Measurements from ENCODE around the gene P2RY4. TPM values are rescaled to one million over a fixed set of nuclear protein-coding genes. Genes with fewer than 3 reads are reported as not detected.
"Not testable (repeated sequence)": the region's sequence is repeated elsewhere in the genome, so short reads cannot be mapped to it uniquely, and the experiment has no call there.

Gene P2RY4
- total RNA-seq, 8 experiments from 2014 or later: 0.11 to 1.2 (median 0.26) TPM; not detected in 2

DNA sequence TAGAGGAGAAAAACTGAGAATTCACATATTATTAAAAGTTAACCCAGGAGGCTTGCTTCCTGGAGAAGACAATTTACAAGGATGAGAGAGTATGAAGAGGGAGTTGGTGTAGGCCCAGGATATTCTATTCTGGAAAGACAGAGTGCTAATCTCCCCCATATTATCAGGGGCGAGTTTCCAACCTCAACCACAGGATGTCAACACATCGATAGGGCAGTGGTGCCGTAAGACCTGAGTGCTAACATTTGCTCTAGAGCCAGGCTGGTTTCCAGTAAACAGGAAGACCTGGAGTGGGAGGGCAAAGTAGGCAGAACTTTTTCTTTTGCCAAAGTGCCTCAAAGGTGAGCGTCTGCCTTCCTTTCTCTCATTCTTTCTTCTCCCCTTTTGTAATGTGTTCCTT, 28.3 kb downstream of the P2RY4 start:
- no peaks in the 10 kb centered on the region for H3K4me1 ChIP-seq (replicated peaks in 1 of 2)
- 48 to 71% methylated on average over 1 to 4 of the region's 4 CpGs; no CpG with 5 or more reads in 8 of the 10 experiments for WGBS, 10 experiments
- ATAC-seq (replicated peaks in 6 of 8): no peak
- no peak overlapping the region for H3K27ac ChIP-seq
- in situ Hi-C loops (cut with MboI; ENCODE audit: low pct_unique_long_range_greater_than_20kb in 2 of 9, low sequenced_read_pairs in 9 of 9, unreplicated experiment in 9 of 9): no loop called here
- no peak overlapping the region for H3K4me3 ChIP-seq

DNA sequence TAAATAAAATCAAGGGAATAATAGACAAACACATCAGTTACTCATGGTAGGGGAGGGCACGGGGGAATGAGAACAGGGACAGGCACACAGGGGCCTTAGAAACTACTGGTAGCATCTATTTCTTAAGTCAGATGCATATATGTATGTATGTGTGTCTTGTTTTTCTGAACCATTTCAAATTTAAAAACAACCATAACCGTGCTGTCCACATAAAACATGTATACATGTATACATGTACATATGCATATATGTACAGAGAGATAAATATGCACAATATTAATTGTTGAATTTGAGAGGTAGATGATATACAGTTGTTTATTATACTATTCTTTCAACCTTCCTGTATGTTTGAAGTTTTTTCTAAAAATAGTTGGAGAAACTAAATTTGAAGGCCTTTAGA, 33.3 kb downstream of the P2RY4 start:
- ATAC-seq (replicated peaks in 6 of 8): peak in 2 of 8 experiments; percentile 23 to 94
- WGBS, 10 experiments: 57% methylated on average over 1 of the region's 2 CpGs; no CpG with 5 or more reads in 9 of the 10 experiments
- Histone ChIP-seq H3K27ac (no peak overlapping the region), H3K4me3 (no peak overlapping the region), H3K4me1 (replicated peaks in 1 of 2) (no peaks in the 10 kb centered on the region)
- in situ Hi-C loops (cut with MboI; ENCODE audit: low pct_unique_long_range_greater_than_20kb in 2 of 9, low sequenced_read_pairs in 9 of 9, unreplicated experiment in 9 of 9): no loop called here

DNA sequence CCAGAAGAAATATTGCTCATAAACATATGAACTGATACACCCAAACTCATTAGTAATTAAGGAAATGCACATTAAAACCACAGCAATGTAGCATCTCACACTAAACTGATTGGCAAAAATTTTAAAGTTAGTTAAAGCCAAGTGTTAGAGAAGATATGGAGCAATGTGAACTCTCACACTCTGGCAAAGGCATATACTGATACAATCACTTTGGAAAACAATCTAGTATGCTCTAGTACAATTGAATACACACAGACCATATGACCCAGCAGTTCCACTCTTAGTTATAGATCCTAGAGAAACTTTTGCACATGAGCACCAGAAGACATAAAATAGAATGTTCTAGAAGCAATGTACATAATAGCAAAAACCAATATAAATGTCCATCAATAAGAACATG, 34.0 kb downstream of the P2RY4 start:
- in situ Hi-C loops (cut with MboI; ENCODE audit: low pct_unique_long_range_greater_than_20kb in 2 of 9, low sequenced_read_pairs in 9 of 9, unreplicated experiment in 9 of 9): no loop called here
- H3K4me3 ChIP-seq: no peak overlapping the region
- H3K27ac ChIP-seq: no peak overlapping the region
- peak in 1 of 8 experiments; percentile 17 for ATAC-seq (replicated peaks in 6 of 8)
- no peaks in the 10 kb centered on the region for H3K4me1 ChIP-seq (replicated peaks in 1 of 2)

DNA sequence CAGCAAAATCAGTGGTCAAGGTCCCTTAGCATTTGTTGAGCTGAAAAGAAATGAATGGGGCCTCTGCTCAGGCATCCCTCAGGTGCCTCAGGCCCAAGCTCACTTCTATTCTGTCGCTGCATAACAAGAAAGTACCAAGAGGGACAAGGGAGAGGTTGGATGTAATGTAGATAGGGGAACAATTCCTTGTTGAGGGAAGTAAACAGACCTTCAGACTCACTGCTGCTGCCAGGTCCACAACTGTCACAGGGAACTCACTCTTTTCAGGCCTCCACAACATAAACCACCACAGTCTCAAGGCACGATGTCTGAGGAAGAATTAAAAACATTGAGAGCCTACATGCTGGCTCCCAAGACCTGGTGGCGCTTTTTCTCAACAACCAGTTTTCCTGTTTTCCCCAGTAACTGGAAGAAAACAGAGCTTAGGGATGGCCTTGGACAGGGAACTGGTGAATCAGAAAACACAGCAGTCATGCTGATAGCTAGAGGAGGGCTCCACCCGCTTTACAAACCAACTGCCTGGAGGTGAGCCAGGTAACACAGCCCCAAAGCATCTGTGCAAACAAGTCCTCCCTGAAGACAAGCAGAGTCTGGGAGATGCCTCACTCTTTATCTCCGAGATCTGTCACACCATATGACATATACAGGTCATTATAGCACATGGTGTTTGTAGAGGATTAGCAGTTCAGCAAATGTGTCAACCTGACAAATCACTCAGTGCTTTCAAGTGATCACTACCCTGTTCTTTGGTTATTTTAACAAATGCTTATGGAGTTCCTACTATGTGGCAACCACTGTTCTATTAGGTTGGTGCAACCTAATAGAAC, 39.9 kb downstream of the P2RY4 start:
- in situ Hi-C loops (cut with MboI; ENCODE audit: low pct_unique_long_range_greater_than_20kb in 2 of 9, low sequenced_read_pairs in 9 of 9, unreplicated experiment in 9 of 9): no loop called here
- Histone ChIP-seq H3K27ac (no peak overlapping the region), H3K4me3 (no peak overlapping the region), H3K4me1 (replicated peaks in 1 of 2) (no peaks in the 10 kb centered on the region)
- 30 to 90% (median 65%) methylated on average over 1 to 3 of the region's 5 CpGs; no CpG with 5 or more reads in 7 of the 10 experiments for WGBS, 10 experiments
- ATAC-seq (replicated peaks in 6 of 8): peak in 4 of 8 experiments; percentile 91 to 98 (median 98)

DNA sequence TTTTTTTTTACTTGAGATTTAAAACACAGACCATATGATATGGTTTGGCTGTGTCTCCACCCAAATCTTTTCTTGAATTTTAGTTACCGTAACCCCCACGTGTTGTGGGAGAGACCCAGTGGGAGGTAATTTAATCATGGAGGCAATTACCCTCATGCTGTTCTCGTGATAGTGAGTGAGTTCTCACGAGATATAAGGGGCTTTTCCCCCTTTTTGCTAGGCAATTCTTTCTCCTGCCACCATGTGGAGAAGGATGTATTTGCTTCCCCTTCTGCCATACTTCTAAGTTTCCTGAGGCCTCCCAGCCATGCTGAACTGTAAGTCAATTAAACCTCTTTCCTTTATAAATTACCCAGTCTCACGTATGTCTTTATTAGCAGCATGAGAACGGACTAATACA, 50.4 kb downstream of the P2RY4 start:
- in situ Hi-C loops (cut with MboI; ENCODE audit: low pct_unique_long_range_greater_than_20kb in 2 of 9, low sequenced_read_pairs in 9 of 9, unreplicated experiment in 9 of 9); H3K4me3 ChIP-seq; H3K27ac ChIP-seq; ATAC-seq (replicated peaks in 6 of 8); H3K4me1 ChIP-seq (replicated peaks in 1 of 2): not testable (repeated sequence)
- 0 to 50% (median 29%) methylated on average over 1 to 6 of the region's 6 CpGs; no CpG with 5 or more reads in 4 of the 10 experiments for WGBS, 10 experiments

DNA sequence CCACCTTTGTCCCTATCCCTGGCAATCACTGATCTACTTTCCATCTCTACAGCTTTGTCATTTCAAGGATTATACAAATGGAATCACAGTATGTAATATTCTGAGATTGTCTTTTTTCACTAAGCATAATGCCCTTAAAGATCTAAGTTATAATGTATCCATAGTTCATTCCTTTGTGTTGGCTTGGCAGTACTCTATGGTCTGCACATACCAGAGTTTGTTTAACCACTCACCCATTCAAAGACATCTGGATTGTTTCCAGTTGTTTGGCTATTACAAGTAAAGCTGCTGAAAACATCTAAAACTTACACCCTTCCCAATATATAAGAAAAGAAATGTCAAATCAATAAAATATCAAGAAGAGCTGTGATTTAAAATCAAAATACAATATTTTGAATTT, 51.5 kb downstream of the P2RY4 start:
- in situ Hi-C loops (cut with MboI; ENCODE audit: low pct_unique_long_range_greater_than_20kb in 2 of 9, low sequenced_read_pairs in 9 of 9, unreplicated experiment in 9 of 9): no loop called here
- Histone ChIP-seq H3K4me1 (replicated peaks in 1 of 2) (no peaks in the 10 kb centered on the region), H3K4me3 (no peak overlapping the region), H3K27ac (no peak overlapping the region)
- ATAC-seq (replicated peaks in 6 of 8): peak in 1 of 8 experiments; percentile 40

Other genes with a start within 250 kb of the P2RY4 start
- under 1 TPM in 3 of 8 experiments, not detected in 5; 0.05 to 0.77 (median 0.14) TPM for gene AWAT2, start 210.3 kb downstream of the P2RY4 start, total RNA-seq
- gene OTUD6A, start 197.7 kb downstream of the P2RY4 start, total RNA-seq: under 1 TPM in 2 of 8 experiments, not detected in 6; 0.22 to 0.24 TPM
- gene IGBP1, start 126.8 kb downstream of the P2RY4 start, total RNA-seq: 10 to 100 TPM; 41.1 to 94.4 (median 57.1) TPM
- under 1 TPM in 1 of 8 experiments, not detected in 7; 0.24 TPM for gene DGAT2L6, start 82.7 kb downstream of the P2RY4 start, total RNA-seq
- not detected for gene AWAT1, start 25.5 kb downstream of the P2RY4 start, total RNA-seq
- 1 to 10 TPM in 2 of 8 experiments, under 1 TPM in 1, not detected in 5; 1.00 to 2.7 (median 1.1) TPM for gene ARR3, start 8.1 kb upstream of the P2RY4 start, total RNA-seq
- gene RAB41, start 22.0 kb upstream of the P2RY4 start, total RNA-seq: 1 to 10 TPM in 1 of 8 experiments, under 1 TPM in 4, not detected in 3; 0.18 to 1.4 (median 0.47) TPM
- gene PDZD11, start 29.7 kb upstream of the P2RY4 start, total RNA-seq: 10 to 100 TPM; 46.9 to 87.1 (median 54.9) TPM
- gene KIF4A, start 29.9 kb upstream of the P2RY4 start, total RNA-seq: 10 to 100 TPM in 3 of 8 experiments, 1 to 10 TPM in 4, under 1 TPM in 1; 0.10 to 32.1 (median 1.9) TPM
- 10 to 100 TPM in 1 of 8 experiments, 1 to 10 TPM in 4, under 1 TPM in 2, not detected in 1; 0.15 to 37.9 (median 5.8) TPM for gene GDPD2, start 163.1 kb upstream of the P2RY4 start, total RNA-seq
- gene DLG3, start 184.6 kb upstream of the P2RY4 start, total RNA-seq: 10 to 100 TPM in 5 of 8 experiments, 1 to 10 TPM in 2, under 1 TPM in 1; 0.61 to 28.7 (median 16.4) TPM

All from motor neuron (in vitro differentiated cells).